IgD-negative memory B cell (primary cell): ENCODE data around the gene CCR5AS.
"Not testable (repeated sequence)": the region's sequence is repeated elsewhere in the genome, so short reads cannot be mapped to it uniquely, and the experiment has no call there.

Experiments
- H3K27ac Mint-ChIP-seq, 3 donors: one replicate each; pipeline ENCODE4 v1.8.0; 2020 to 2022; ENCODE audit warnings: mild to moderate bottlenecking in 3 of 3, mixed read lengths in 3 of 3, moderate library complexity in 1 of 3
- H3K27me3 Mint-ChIP-seq: one replicate; pipeline ENCODE4 v1.8.0; 2021; ENCODE audit warnings: mixed read lengths
- H3K36me3 Mint-ChIP-seq: one replicate; pipeline ENCODE4 v1.8.0; 2020; ENCODE audit warnings: mild to moderate bottlenecking, mixed read lengths
- H3K4me1 Mint-ChIP-seq, 3 donors: one replicate each; pipeline ENCODE4 v1.8.0; 2020 to 2022; ENCODE audit warnings: mixed read lengths in 3 of 3, mild to moderate bottlenecking in 1 of 3
- H3K4me3 Mint-ChIP-seq, 4 donors: one replicate each; pipeline ENCODE4 v1.8.0; 2020 to 2022; ENCODE audit warnings: mild to moderate bottlenecking in 4 of 4, mixed read lengths in 4 of 4, moderate library complexity in 3 of 4
- H3K9me3 Mint-ChIP-seq, 3 donors: one replicate each; pipeline ENCODE4 v1.8.0; 2020 to 2021; ENCODE audit warnings: mixed read lengths in 3 of 3, mild to moderate bottlenecking in 1 of 3

Gene CCR5AS

DNA sequence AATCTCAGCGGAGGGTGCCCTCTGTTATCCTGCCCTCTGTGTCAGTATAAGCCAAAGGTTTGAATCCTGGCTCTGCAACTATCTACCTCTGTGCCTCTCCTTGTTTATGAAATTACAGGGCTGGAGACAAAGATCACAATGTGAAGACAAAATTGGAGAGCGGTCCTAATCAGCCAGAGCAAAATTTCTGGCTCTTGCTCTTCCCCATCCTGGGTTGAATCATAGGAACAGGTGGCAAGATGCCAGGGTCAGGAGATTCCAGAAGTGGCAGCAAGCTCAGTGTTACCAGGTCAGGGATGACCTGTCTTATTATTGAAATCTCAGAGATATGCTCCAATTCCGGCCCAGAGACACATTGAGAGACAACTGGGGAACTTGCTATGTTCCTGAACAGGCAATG, 55.2 kb downstream of the CCR5AS start:
- Mint-ChIP-seq H3K4me1 (peaks cover 52 to 70% (median 61%) of the 10 kb centered on the region in 3 donors), H3K36me3 (peaks cover 4% of the 10 kb centered on the region), H3K27me3 (no peaks in the 10 kb centered on the region), H3K27ac (no peak overlapping the region), H3K9me3 (no peaks in the 10 kb centered on the region), H3K4me3 (peak overlapping the region in 1 of 4 donors; percentile 74)

DNA sequence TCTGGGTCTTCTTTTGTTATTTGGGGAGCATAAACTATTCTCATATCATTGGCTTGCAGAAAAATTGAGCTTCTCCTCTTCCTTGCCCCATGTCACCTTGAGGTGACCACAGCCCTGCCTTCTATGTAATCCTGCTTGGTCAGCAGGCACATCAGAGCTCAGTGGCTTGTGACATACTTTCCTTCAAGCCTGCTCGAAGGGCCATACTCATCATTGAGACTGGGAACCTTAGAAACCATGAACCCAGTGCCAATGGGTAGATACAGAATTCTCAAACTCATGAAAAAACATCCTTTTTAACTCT, 56.7 kb downstream of the CCR5AS start:
- peaks cover 50 to 69% (median 60%) of the 10 kb centered on the region in 3 donors for H3K4me1 Mint-ChIP-seq

DNA sequence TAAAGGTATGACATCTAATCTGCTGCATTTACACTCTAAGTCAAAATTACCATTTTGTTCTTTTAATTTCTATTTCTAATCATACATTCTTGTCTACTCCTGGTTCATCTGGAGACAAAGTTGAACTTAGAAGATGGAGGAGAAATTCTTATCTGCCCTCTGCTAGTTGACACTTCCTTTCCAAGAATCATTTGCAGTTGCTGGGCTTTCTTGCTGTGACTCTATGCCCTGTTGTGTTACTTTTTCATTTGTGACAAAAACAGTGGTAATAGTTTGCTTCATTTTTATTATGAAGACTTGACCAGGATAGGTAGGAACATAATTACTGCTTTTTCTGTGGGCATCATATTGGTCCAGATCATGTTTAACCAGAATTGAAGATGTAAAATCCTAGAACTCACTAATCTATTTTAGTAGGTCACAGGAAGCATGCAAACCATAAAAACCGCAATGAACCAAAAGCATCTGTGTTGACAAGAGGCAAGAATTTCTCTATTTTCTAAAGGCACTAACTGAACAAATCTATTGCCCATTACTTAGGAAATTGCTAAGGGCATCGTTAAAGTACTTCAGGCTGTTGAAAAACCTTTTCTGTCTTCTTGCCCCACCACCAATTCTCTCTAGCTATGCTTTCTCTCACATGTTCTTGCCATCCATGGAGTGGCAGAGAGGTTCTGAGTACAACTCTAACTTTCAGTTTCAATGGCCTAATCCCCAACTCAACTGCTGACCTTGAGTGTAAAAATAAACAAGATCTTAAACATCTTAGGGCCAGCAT, 57.2 kb downstream of the CCR5AS start:
- peak overlapping the region; percentile 43 to 92 (median 71) for H3K27ac Mint-ChIP-seq
- H3K4me3 Mint-ChIP-seq = peak overlapping the region; percentile 51 to 84 (median 68)
- peaks cover 4% of the 10 kb centered on the region for H3K36me3 Mint-ChIP-seq
- peaks cover 45 to 64% (median 55%) of the 10 kb centered on the region in 3 donors for H3K4me1 Mint-ChIP-seq
- H3K9me3 Mint-ChIP-seq = peaks cover 0 to 5% (median 3%) of the 10 kb centered on the region in 3 donors
- peaks cover 1% of the 10 kb centered on the region for H3K27me3 Mint-ChIP-seq

More for the DNA sequence above, 56.7 kb downstream of the CCR5AS start:
- Mint-ChIP-seq H3K36me3 (peaks cover 4% of the 10 kb centered on the region), H3K4me3 (peak overlapping the region; percentile 54 to 84 (median 68)), H3K9me3 (peaks cover 0 to 5% (median 1%) of the 10 kb centered on the region in 3 donors), H3K27me3 (peaks cover 1% of the 10 kb centered on the region), H3K27ac (peak overlapping the region; percentile 43 to 92 (median 71))

DNA sequence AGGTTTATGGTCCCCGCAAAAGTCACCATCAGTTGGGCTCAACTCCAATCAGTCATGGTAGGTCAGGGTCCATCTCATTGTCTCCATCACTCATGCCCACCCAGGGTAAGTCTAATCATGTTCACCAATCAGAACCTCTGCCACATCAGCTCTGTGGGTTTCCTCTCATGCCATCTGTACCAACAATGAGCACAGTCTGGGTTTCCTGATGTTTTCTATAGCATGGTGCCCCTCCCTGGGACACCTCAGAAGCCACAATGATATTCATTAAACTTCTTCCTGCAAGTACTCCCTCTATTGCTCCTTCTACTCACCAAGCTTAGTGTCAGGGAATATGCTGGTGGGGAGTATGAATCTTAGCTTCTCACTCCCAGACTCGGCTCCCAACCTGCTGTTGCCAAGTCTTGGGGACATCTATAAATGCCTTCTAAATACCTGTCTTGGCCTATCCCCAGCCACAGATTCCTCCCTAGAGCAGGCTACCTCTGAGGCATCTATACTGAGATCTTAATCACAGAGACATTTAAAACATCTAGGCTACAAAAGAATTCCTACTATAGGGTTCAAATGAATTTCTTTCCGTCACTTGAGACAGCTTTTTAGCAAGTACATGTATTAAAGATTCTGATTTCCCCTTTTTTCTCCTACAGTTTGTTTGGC, 57.9 kb downstream of the CCR5AS start:
- Mint-ChIP-seq H3K27me3 (peaks cover 1% of the 10 kb centered on the region), H3K4me3 (peak overlapping the region; percentile 51 to 84 (median 68)), H3K27ac (peak overlapping the region; percentile 43 to 92 (median 71)), H3K36me3 (peaks cover 4% of the 10 kb centered on the region), H3K4me1 (peaks cover 41 to 58% (median 51%) of the 10 kb centered on the region in 3 donors), H3K9me3 (peaks cover 0 to 5% (median 3%) of the 10 kb centered on the region in 3 donors)

DNA sequence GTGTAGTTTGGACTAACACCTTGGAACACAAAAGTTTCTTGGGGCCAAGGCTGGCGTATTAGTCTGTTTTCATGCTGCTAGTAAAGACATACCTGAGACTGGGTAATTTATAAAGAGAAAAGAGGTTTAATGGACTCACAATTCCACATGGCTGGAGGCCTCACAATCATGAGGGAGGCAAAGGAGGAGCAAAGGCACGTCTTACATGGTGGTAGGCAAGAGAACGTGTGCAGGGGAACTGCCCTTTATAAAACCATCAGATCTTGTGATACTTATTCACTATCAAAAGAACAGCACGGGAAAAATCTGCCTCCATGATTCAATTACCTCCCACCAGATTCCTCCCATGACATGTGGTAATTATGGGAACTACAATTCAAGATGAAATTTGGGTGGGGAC, 62.4 kb downstream of the CCR5AS start:
- Mint-ChIP-seq H3K9me3 (peaks cover 3 to 12% (median 3%) of the 10 kb centered on the region in 3 donors), H3K4me1 (peaks cover 18 to 26% (median 19%) of the 10 kb centered on the region in 3 donors), H3K4me3 (no peak overlapping the region), H3K36me3 (peaks cover 4% of the 10 kb centered on the region), H3K27me3 (peaks cover 1% of the 10 kb centered on the region), H3K27ac (no peak overlapping the region)

DNA sequence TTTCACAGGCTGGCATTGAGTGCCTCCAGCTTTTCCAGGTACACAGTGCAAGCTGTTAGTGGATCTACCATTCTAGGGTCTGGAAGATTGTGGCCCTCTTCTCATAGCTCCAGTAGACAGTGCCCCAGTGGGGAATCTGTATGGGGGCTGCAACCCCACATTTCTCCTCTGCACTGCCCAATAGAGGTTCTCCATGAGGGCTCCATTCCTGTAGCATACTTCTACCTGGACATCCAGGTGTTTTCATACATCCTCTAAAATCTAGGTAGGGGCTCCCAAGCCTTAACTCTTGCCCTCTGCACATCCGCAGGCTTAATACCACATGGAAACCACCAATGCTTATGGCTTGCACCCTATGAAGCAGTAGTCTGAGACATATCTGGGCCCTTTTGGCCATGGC, 68.0 kb downstream of the CCR5AS start:
- peaks cover 0 to 2% (median 0%) of the 10 kb centered on the region in 3 donors for H3K4me1 Mint-ChIP-seq
- peaks cover 3 to 22% (median 18%) of the 10 kb centered on the region in 3 donors for H3K9me3 Mint-ChIP-seq
- H3K36me3 Mint-ChIP-seq = peaks cover 4% of the 10 kb centered on the region
- H3K27ac Mint-ChIP-seq = no peak overlapping the region
- H3K4me3 Mint-ChIP-seq = no peak overlapping the region
- no peaks in the 10 kb centered on the region for H3K27me3 Mint-ChIP-seq

DNA sequence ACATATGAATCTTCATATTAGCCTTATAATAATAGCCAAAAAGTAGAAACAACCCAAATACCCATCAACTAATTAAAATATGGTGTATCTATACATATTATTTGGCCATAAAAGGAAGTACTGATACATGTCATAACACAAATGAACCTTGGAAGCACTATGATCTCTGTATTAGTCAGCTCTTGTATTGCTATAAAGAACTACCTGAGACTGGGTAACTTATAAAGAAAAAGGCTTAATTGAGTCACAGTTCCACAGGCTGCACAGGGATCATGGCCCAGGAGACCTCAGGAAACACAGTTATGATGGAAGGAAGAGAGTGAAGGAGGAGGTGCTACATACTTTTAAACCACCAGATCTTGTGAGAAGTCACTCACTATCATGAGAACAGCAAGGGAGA, 69.0 kb downstream of the CCR5AS start:
- Mint-ChIP-seq H3K9me3 (peaks cover 3 to 22% (median 18%) of the 10 kb centered on the region in 3 donors), H3K4me3 (peak overlapping the region in 1 of 4 donors; percentile 25), H3K36me3 (peaks cover 4% of the 10 kb centered on the region), H3K27ac (no peak overlapping the region), H3K4me1 (peaks cover 0 to 2% (median 0%) of the 10 kb centered on the region in 3 donors), H3K27me3 (no peaks in the 10 kb centered on the region)

DNA sequence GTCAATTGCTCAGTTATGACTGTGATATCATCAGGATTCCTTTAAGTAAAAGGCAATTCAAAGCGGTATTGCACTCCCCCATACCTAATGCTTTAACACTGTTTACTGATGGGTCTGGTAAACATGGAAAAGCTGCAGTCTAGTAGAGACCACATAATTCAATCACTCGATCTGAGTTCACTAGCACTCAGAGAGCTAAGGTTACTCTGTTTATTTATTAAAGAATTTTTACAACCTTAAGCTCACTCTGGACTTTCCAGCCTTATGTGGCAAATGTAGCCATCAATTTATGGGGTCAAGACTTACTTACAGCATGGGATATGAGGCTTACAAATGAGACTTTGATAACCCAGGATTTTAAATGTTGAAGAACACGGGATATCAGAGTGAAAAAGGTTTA, 71.3 kb downstream of the CCR5AS start:
- peaks cover 3 to 22% (median 18%) of the 10 kb centered on the region in 3 donors for H3K9me3 Mint-ChIP-seq
- H3K27me3 Mint-ChIP-seq = no peaks in the 10 kb centered on the region
- H3K36me3 Mint-ChIP-seq = peaks cover 4% of the 10 kb centered on the region
- H3K4me1 Mint-ChIP-seq = peaks cover 0 to 2% (median 0%) of the 10 kb centered on the region in 3 donors
- H3K4me3 Mint-ChIP-seq = no peak overlapping the region
- no peak overlapping the region for H3K27ac Mint-ChIP-seq

DNA sequence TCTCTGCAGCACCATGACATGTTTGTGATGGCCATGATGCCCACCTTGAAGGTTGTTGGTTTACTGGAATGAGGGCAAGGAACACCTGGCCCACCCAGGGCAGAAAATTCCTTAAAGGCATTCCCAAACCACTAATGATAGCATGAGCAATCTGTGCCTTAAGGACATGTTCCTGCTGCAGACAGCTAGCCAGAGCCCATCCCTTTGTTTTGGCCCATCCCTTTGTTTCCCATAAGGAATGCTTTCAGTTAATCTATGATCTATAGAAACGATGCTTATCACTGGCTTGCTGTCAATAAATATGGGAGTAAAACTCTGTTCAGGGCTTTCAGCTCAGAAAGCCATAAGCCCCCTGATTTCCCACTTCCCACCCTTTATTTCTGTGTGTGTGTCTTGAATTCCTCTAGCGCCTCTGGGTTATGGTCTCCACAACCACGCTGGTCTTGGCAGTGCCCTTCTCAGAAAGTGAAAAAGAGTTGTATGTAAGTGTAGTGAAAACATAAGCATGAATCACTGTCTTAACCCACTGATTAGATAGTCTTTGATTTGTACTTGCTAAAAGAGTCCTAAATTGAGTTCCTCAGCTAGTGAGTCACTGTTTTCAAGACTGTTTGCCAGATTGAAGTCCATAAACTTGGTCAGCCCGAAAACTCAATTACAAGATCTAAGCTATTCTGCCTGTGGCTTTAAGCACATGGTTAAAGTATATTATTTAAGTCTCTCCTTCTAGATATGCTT, 72.0 kb downstream of the CCR5AS start:
- no peak overlapping the region for H3K4me3 Mint-ChIP-seq
- peaks cover 3 to 22% (median 15%) of the 10 kb centered on the region in 3 donors for H3K9me3 Mint-ChIP-seq
- H3K27ac Mint-ChIP-seq = peak overlapping the region in 1 of 3 donors; percentile 39
- H3K27me3 Mint-ChIP-seq = no peaks in the 10 kb centered on the region
- peaks cover 4% of the 10 kb centered on the region for H3K36me3 Mint-ChIP-seq
- H3K4me1 Mint-ChIP-seq = peaks cover 0 to 2% (median 0%) of the 10 kb centered on the region in 3 donors

DNA sequence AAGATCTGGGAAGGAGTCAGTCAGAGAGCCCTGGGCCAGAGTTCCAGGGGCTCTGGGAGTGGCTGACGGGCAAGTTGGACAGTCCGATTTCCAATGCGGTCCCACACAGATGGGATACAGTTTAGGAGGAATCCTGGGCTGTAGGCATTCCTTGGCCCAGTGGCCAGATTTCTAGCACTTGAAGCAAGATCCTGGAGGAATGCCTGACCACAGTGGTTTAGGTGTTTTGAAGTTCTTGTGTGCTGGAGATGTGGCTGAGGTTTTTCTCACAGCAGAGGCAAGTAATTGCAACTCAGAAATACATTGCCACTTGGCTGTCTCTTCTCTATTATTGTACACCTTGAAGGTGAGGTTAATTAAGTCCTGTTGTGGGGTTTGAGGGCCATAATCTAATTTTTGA, 76.2 kb downstream of the CCR5AS start:
- not testable (repeated sequence) for H3K4me1 Mint-ChIP-seq, H3K27ac Mint-ChIP-seq, H3K27me3 Mint-ChIP-seq, H3K4me3 Mint-ChIP-seq, H3K36me3 Mint-ChIP-seq, H3K9me3 Mint-ChIP-seq

DNA sequence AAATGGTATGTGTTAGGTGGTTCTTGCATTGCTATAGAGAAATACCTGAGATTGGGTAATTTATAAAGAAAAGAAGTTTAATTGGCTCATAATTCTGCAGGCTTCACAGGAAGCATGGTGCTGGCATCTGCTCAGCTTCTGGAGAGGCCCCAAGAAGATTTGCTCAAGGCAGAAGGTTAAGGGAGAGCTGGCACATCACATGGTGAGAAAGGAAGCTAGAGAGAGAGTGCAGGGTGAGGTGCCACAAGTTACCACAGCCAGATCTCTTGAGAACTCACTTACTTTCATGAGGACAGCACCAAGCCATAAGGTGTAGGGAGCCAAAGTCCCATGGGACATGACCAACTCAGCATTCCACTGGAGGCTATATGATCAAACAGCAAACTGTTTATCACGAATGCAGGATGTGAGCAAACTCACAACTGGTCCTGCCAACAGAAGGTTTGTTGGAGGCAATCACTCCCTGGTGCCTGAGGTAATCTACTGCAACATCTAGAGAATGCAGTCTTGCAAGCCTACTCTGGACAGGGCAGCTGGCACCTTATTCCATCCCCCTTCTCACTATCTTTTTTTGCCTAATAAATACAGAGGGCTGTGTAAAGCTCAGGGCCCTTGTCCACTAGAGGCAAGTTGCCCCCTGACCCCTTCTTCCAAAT, 81.1 kb downstream of the CCR5AS start:
- Mint-ChIP-seq H3K27me3 (no peaks in the 10 kb centered on the region), H3K27ac (no peak overlapping the region), H3K4me1 (peaks cover 10 to 25% (median 25%) of the 10 kb centered on the region in 3 donors), H3K4me3 (no peak overlapping the region), H3K36me3 (no peaks in the 10 kb centered on the region), H3K9me3 (no peaks in the 10 kb centered on the region)

DNA sequence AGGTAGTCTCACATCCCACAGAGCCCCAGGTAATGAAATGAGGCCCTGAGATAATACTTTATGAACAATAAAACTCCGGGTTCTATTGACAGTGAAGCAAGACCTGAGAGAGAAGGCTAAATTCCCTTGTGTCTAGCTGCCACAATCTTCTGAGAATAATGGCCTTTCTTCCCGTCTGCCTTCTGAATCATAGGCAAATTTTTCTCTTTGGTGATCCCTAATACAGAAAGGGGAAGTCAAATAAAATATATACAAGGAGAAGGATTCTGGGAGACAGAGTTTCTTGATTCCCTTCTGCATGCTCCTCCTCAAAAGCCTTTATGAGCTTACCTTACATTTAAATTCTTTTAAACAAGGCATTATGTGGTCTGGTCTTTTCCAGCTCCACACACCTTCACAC, 82.8 kb downstream of the CCR5AS start:
- Mint-ChIP-seq H3K36me3 (no peaks in the 10 kb centered on the region), H3K4me1 (peaks cover 10 to 31% (median 27%) of the 10 kb centered on the region in 3 donors), H3K9me3 (no peaks in the 10 kb centered on the region), H3K4me3 (no peak overlapping the region), H3K27ac (no peak overlapping the region), H3K27me3 (no peaks in the 10 kb centered on the region)

DNA sequence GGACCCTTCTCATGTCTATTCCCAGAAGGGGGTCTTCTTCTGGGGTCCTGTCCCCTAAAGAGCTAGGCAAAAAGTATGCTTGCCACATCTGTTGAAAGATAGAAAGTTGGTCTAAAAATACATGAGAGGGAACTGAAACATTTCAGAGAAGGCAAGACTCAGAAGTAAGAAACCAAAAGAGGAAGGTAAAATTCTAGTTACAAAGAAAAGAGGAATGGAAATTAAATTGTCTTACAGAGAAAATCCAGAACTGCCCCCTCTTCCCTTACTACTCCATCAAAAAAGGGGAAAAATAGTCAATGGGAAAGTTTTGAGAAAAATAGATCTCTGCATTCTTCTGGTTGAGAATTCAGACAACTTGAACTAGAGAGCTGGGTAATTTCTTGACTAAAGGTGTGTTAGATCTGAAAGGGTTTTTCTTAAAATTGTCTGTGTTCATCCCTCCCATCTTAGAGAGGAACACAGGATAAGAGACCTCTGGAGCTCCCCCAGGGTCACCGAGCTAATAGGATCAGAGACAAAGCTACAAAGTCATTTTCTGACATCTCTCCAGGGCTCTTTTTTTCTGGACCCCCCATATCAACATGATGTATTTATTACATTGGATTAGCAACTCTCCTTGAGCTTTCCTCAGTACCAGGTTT, 85.3 kb downstream of the CCR5AS start:
- Mint-ChIP-seq H3K9me3 (peaks cover 0 to 3% (median 2%) of the 10 kb centered on the region in 3 donors), H3K4me1 (peaks cover 15 to 37% (median 34%) of the 10 kb centered on the region in 3 donors), H3K36me3 (peaks cover 2% of the 10 kb centered on the region), H3K4me3 (peak overlapping the region in 2 of 4 donors; percentile 75 to 79), H3K27ac (peak overlapping the region in 2 of 3 donors; percentile 1 to 61), H3K27me3 (no peaks in the 10 kb centered on the region)
